Peyer's patch (tissue), 4 donors: Measurements from ENCODE around the gene EPS15. TPM values are rescaled to one million over a fixed set of nuclear protein-coding genes. Genes with fewer than 3 reads are reported as not detected.
A peak's percentile ranks its signal among the peaks of the same experiment; 100 is the strongest.

Experiments used
- DNase-seq, 3 donors: peaks; one replicate each; pipeline ENCODE4 v3.0.0-alpha.2; 2017 to 2019
- H3K27ac ChIP-seq, 4 donors: fragments of 200-600 bp; sonication (generic); one replicate each; pipeline ENCODE4 v1.5.1; 2016 to 2019
- H3K27me3 ChIP-seq, 2 donors: fragments of 200-600 bp; sonication (generic); one replicate each; pipeline ENCODE4 v1.5.1; 2019
- H3K36me3 ChIP-seq, 3 donors: fragments of 200-600 bp; sonication (generic); one replicate each; pipeline ENCODE4 v1.5.1; 2016 to 2019
- H3K4me1 ChIP-seq, 4 donors: fragments of 200-600 bp; sonication (generic); one replicate each; pipeline ENCODE4 v1.5.1; 2016 to 2019
- H3K4me3 ChIP-seq, 4 donors: fragments of 200-600 bp; sonication (generic); 1 replicate in 3 of 4; 2 replicates in 1 of 4; pipeline ENCODE4 v1.5.1; 2016 to 2019; ENCODE audit warnings: mild to moderate bottlenecking in 1 of 4
- H3K9me3 ChIP-seq, 4 donors: fragments of 200-600 bp; sonication (generic); one replicate each; pipeline ENCODE4 v1.5.1; 2016 to 2019; ENCODE audit warnings: mild to moderate bottlenecking in 1 of 4
- POLR2A ChIP-seq, 2 donors: fragments of 450-650 bp; IDR thresholded peaks; one replicate each; pipeline ENCODE4 v1.5.1; 2017; ENCODE audit warnings: antibody characterized with exemption in 2 of 2, mild to moderate bottlenecking in 2 of 2, moderate library complexity in 2 of 2
- total RNA-seq, 4 donors: library from RNA; depleted of rRNA; stranded (reverse); fragments of >200 nt; gene quantifications; one replicate each; pipeline ENCODE4 v1.1.0, GENCODE V29; 2016
- TF ChIP-seq, protein P1 (sequence below), 6 experiments: fragments of 450-650 bp in 4 of 6; fragments of 200-600 bp in 2 of 6; sonication (generic) in 1 of 6; IDR thresholded peaks; one replicate each; pipeline ENCODE4 v1.5.1; 2017 to 2019; ENCODE audit warnings: antibody characterized with exemption in 6 of 6, mild to moderate bottlenecking in 3 of 6, moderate library complexity in 1 of 6

EPS15 gene
- total RNA-seq, 4 donors from 2014 or later, result 48.9 to 160 (median 65.6) TPM

DNA sequence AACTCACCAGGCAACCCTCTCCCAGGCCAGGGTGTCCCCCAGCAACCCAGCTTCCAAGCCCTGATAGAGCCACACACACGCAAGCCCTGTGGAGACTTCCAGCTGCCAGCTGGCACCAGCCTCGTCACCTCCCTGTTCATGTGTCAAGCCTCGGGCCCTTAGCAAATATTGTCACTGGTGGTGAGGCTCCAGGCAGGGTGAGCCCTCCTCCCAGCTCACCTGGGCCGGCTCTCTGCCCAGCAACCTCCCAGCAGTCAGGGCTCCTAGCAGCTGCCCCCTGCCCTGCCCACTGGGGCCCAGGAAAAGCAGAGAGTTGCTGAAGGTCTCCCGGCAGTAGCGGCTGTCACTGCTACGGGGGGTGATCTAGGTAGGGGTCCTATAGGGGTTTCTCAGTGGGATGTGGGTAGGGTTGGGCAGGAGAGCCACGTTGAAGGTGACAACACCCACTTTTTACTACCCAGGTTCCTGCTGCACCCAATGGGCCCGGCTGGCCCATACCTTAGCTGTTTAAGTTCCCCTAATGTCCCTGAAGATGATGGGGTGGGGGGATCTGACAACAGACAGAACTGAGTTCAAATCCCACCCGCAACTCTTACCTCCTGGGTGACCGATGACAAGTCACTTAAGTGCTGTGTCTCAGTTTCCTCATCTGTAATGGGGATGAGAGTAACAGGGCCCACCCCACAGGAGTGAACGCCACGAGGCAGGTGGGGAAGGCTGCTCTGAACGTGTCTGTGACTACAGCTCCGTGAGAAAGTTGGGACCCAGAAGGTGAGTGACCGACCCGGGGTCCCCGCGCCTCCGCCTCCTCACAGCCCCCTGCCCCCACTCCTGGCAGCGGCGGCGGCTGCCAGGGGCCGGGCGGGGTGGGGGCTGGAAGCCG is 189.4 kb downstream of the EPS15 start:
- H3K27ac ChIP-seq, result peak overlapping the region in 3 of 4 donors; percentile 36 to 77 (median 56)
- peaks cover 0 to 7% (median 4%) of the 10 kb centered on the region in 4 donors for H3K4me1 ChIP-seq
- peak overlapping the region in 2 of 4 donors; percentile 67 to 76 for H3K4me3 ChIP-seq
- TF ChIP-seq, protein P1, sequence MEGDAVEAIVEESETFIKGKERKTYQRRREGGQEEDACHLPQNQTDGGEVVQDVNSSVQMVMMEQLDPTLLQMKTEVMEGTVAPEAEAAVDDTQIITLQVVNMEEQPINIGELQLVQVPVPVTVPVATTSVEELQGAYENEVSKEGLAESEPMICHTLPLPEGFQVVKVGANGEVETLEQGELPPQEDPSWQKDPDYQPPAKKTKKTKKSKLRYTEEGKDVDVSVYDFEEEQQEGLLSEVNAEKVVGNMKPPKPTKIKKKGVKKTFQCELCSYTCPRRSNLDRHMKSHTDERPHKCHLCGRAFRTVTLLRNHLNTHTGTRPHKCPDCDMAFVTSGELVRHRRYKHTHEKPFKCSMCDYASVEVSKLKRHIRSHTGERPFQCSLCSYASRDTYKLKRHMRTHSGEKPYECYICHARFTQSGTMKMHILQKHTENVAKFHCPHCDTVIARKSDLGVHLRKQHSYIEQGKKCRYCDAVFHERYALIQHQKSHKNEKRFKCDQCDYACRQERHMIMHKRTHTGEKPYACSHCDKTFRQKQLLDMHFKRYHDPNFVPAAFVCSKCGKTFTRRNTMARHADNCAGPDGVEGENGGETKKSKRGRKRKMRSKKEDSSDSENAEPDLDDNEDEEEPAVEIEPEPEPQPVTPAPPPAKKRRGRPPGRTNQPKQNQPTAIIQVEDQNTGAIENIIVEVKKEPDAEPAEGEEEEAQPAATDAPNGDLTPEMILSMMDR (IDR thresholded peaks at IDR 0.05), result no peak
- TF ChIP-seq POLR2A (IDR thresholded peaks at IDR 0.05), result peak; percentile 49 to 50
- peak in 2 of 3 donors; percentile 69 to 79 for DNase-seq
- no peaks in the 10 kb centered on the region for H3K9me3 ChIP-seq
- no peaks in the 10 kb centered on the region for H3K27me3 ChIP-seq
- H3K36me3 ChIP-seq, result no peaks in the 10 kb centered on the region

DNA sequence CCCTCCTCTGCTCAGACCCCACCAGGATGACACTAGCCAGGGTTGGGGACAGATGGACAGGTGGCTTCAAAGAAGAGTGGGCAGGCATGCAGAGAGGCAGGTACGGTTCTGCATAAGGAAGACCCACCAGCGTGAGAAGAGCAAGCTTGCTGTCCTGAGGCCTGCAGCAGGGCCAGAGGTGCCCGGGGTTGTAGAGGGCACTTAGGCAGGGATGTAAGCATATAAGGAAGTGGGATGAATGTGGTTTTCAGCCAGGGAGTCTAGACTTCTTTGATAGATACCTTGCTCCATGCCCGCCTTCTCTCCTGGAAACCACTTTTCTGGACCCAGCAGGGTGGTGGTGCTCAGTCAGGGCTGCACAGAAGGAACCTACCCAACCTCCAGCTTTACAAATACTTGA is 190.1 kb downstream of the EPS15 start:
- H3K27me3 ChIP-seq, result no peaks in the 10 kb centered on the region
- peaks cover 0 to 7% (median 4%) of the 10 kb centered on the region in 4 donors for H3K4me1 ChIP-seq
- no peaks in the 10 kb centered on the region for H3K36me3 ChIP-seq
- H3K27ac ChIP-seq, result peak overlapping the region in 1 of 4 donors; percentile 27
- H3K9me3 ChIP-seq, result no peaks in the 10 kb centered on the region
- no peak overlapping the region for H3K4me3 ChIP-seq
- no peak for TF ChIP-seq POLR2A (IDR thresholded peaks at IDR 0.05)
- TF ChIP-seq, protein P1 (IDR thresholded peaks at IDR 0.05), result no peak
- no peak for DNase-seq

DNA sequence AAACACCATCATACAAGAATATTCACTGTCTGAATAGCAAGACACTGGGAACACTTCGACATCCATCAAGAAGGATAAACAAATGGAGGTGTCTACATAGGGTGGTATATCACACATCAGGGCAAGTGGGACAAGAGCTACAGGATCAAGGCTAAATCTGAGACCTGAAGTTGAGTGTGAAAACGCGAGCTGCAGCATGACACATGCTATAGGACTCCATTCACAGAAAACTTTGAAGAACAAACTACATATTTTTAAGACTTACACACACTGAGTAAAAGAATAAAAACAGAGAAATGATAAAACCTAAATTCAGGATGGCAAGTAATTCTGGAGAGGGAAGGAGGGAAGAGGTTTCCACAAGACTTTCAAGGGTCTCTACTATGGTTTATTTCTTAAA is 190.8 kb downstream of the EPS15 start:
- Histone ChIP-seq H3K4me3 (no peak overlapping the region), H3K4me1 (peaks cover 0 to 7% (median 4%) of the 10 kb centered on the region in 4 donors), H3K36me3 (no peaks in the 10 kb centered on the region), H3K27me3 (no peaks in the 10 kb centered on the region), H3K27ac (no peak overlapping the region), H3K9me3 (no peaks in the 10 kb centered on the region)
- TF ChIP-seq POLR2A (IDR thresholded peaks at IDR 0.05), result no peak
- TF ChIP-seq, protein P1 (IDR thresholded peaks at IDR 0.05), result no peak
- DNase-seq, result no peak

GRCh38 chr1:51327386-51327785 is 191.7 kb downstream of the EPS15 start:
- DNase-seq, result no peak
- Histone ChIP-seq H3K36me3 (no peaks in the 10 kb centered on the region), H3K4me3 (no peak overlapping the region), H3K9me3 (no peaks in the 10 kb centered on the region), H3K27me3 (no peaks in the 10 kb centered on the region), H3K4me1 (peaks cover 0 to 7% (median 4%) of the 10 kb centered on the region in 4 donors), H3K27ac (no peak overlapping the region)
- TF ChIP-seq, protein P1 (IDR thresholded peaks at IDR 0.05), result no peak
- no peak for TF ChIP-seq POLR2A (IDR thresholded peaks at IDR 0.05)

GRCh38 chr1:51326839-51327238 is 192.2 kb downstream of the EPS15 start:
- H3K4me1 ChIP-seq, result peaks cover 0 to 7% (median 4%) of the 10 kb centered on the region in 4 donors
- DNase-seq, result peak in 1 of 3 donors; percentile 41
- H3K4me3 ChIP-seq, result no peak overlapping the region
- no peaks in the 10 kb centered on the region for H3K27me3 ChIP-seq
- no peaks in the 10 kb centered on the region for H3K9me3 ChIP-seq
- TF ChIP-seq POLR2A (IDR thresholded peaks at IDR 0.05), result no peak
- TF ChIP-seq, protein P1 (IDR thresholded peaks at IDR 0.05), result no peak
- H3K27ac ChIP-seq, result no peak overlapping the region
- H3K36me3 ChIP-seq, result no peaks in the 10 kb centered on the region
